Stomach (tissue), 9 donors: Measurements from ENCODE around the gene CLTCL1. TPM values are rescaled to one million over a fixed set of nuclear protein-coding genes. Genes with fewer than 3 reads are reported as not detected.
"Not testable (repeated sequence)": the region's sequence is repeated elsewhere in the genome, so short reads cannot be mapped to it uniquely, and the experiment has no call there.

Source experiments
- DNase-seq, 2 donors: peaks; one replicate each; pipeline versions ENCODE4 v3.0.0 to v3.0.0-alpha.2; 2013 to 2019
- H3K27ac ChIP-seq, 5 donors: fragments of 200-600 bp in 4 of 5; sonication (generic) in 4 of 5; one replicate each; pipeline ENCODE4 v1.5.1; 2013 to 2019; ENCODE audit warnings: mild to moderate bottlenecking in 1 of 5, moderate library complexity in 1 of 5
- H3K27me3 ChIP-seq, 3 donors: fragments of 200-600 bp; sonication (generic); one replicate each; pipeline ENCODE4 v1.5.1; 2017 to 2019; ENCODE audit warnings: mixed run types in 1 of 3
- H3K36me3 ChIP-seq, 4 donors: fragments of 200-600 bp; sonication (generic); 1 replicate in 3 of 4; 2 replicates in 1 of 4; pipeline ENCODE4 v1.5.1; 2016 to 2019
- H3K4me1 ChIP-seq, 4 donors: fragments of 200-600 bp; sonication (generic); one replicate each; pipeline ENCODE4 v1.5.1; 2016 to 2019
- H3K4me3 ChIP-seq, 4 donors: fragments of 200-600 bp; sonication (generic) in 3 of 4; one replicate each; pipeline ENCODE4 v1.5.1; 2016 to 2019; ENCODE audit warnings: mild to moderate bottlenecking in 1 of 4
- H3K9me3 ChIP-seq, 4 donors: fragments of 200-600 bp; sonication (generic); one replicate each; pipeline ENCODE4 v1.5.1; 2016 to 2019
- EP300 ChIP-seq: sonication (generic); formaldehyde crosslinking; IDR thresholded peaks from one replicate; pipeline ENCODE4 v1.6.1; 2017; ENCODE audit warnings: antibody characterized with exemption
- POLR2A ChIP-seq, 4 donors: fragments of 450-650 bp; IDR thresholded peaks; one replicate each; pipeline ENCODE4 v1.6.1; 2016; ENCODE audit warnings: antibody characterized with exemption in 4 of 4, control low read depth in 2 of 4, mild to moderate bottlenecking in 1 of 4, moderate library complexity in 1 of 4
- POLR2AphosphoS5 ChIP-seq, 3 donors: sonication (generic); formaldehyde crosslinking; IDR thresholded peaks; one replicate each; pipeline ENCODE4 v1.6.1; 2016; ENCODE audit warnings: antibody characterized with exemption in 3 of 3
- WGBS, 5 donors: extraction: QIAGEN DNeasy Blood & Tissue Kit in 3 of 5; methylation state at CpG; one replicate each; pipeline versions ENCODE4 v1.1.5 to v1.1.7; 2013 to 2018; 5-methylcytosine and 5-hydroxymethylcytosine counted together
- intact Hi-C: fragments of 100-400 bp; cut with DNase I; formaldehyde crosslinking; loops from one replicate; pipeline ENCODE4 v1.15.1; 2023; ENCODE audit warnings: low total_unique reads
- polyA plus RNA-seq, 3 donors: library from polyadenylated mRNA; stranded (reverse); fragments of 200-250 nt; gene quantifications; one replicate each; pipeline ENCODE4 v1.2.3, GENCODE V29; 2013
- total RNA-seq, 5 donors: library from RNA; depleted of rRNA; stranded (reverse); fragments of >200 nt; gene quantifications; one replicate each; pipeline versions ENCODE4 v1.1.0 to v1.2.3, GENCODE V29; 2014 to 2016
- TF ChIP-seq, protein P1 (sequence below), 7 experiments: fragments of 450-650 bp in 4 of 7; fragments of 200-600 bp in 3 of 7; sonication (generic) in 3 of 7; IDR thresholded peaks; one replicate each; pipeline ENCODE4 v1.5.1; 2016 to 2019; ENCODE audit warnings: antibody characterized with exemption in 7 of 7, control low read depth in 2 of 7, mild to moderate bottlenecking in 1 of 7
- donor health status: healthy with polysubstance abuse.
- donor health status: Bipolar disorder and iron deficiency.
- donor health status: healthy.

The CLTCL1 gene
- total and polyA plus RNA-seq, 8 donors, result 3.0 to 10.1 (median 4.7) TPM

DNA sequence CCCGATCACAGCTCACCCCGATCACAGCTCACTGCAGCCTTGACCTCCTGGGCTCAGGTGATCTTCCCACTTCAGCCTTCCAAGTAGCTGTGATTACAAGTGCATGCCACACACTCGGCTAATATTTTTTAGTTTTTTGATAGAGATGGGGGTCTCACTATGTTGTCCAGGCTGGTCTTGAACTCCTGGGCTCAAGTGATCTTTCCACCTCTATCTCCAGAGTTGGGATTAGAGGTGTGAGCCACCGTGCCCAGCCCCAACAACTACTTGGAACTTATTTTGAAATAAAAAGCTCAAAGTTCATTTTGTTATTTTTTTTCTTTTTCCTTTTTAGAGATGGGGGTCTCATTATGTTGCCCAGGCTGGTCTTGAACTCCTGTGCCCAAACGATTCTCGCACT lies 85.2 kb downstream of the CLTCL1 start:
- H3K27me3 ChIP-seq, result no peaks in the 10 kb centered on the region
- intact Hi-C loops, result no loop called here
- 94 to 96% (median 95%) methylated on average over 6 of the region's 6 CpGs for WGBS, 5 donors

DNA sequence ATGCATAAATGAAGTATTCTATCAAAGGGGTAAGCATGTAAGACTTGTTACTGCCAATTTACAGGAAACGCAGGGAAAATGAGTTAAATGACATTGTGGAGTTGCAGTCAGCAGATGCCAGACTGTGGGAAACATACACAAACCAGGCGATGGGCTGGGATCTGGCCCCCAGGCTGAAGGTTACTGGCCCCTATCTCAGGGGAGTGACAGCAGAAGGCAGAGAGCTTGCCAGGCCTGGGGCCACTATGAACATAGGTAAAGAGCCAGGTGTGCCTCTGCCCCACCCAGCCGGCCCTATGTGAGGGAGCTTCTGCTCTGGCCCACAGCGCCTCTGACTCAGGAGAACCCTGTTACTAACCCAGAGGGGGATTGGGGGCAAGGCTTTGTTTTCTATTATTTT lies 86.9 kb downstream of the CLTCL1 start:
- intact Hi-C loops, result no loop called here
- no peaks in the 10 kb centered on the region for H3K9me3 ChIP-seq
- WGBS, 5 donors, result 74 to 85% (median 79%) methylated on average over 4 of the region's 4 CpGs
- H3K4me3 ChIP-seq, result no peak overlapping the region
- DNase-seq, result no peak
- peaks cover 0 to 42% (median 26%) of the 10 kb centered on the region in 4 donors for H3K36me3 ChIP-seq
- TF ChIP-seq, protein P1, sequence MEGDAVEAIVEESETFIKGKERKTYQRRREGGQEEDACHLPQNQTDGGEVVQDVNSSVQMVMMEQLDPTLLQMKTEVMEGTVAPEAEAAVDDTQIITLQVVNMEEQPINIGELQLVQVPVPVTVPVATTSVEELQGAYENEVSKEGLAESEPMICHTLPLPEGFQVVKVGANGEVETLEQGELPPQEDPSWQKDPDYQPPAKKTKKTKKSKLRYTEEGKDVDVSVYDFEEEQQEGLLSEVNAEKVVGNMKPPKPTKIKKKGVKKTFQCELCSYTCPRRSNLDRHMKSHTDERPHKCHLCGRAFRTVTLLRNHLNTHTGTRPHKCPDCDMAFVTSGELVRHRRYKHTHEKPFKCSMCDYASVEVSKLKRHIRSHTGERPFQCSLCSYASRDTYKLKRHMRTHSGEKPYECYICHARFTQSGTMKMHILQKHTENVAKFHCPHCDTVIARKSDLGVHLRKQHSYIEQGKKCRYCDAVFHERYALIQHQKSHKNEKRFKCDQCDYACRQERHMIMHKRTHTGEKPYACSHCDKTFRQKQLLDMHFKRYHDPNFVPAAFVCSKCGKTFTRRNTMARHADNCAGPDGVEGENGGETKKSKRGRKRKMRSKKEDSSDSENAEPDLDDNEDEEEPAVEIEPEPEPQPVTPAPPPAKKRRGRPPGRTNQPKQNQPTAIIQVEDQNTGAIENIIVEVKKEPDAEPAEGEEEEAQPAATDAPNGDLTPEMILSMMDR (IDR thresholded peaks at IDR 0.05), result no peak
- TF ChIP-seq POLR2AphosphoS5 (IDR thresholded peaks at IDR 0.05), result no peak
- no peak for TF ChIP-seq POLR2A (IDR thresholded peaks at IDR 0.05)
- no peak for TF ChIP-seq EP300
- H3K27ac ChIP-seq, result no peak overlapping the region
- no peaks in the 10 kb centered on the region for H3K27me3 ChIP-seq
- no peaks in the 10 kb centered on the region for H3K4me1 ChIP-seq

More for the DNA sequence above, 85.2 kb downstream of the CLTCL1 start:
- Histone ChIP-seq H3K4me3 (no peak overlapping the region), H3K9me3 (no peaks in the 10 kb centered on the region), H3K4me1 (no peaks in the 10 kb centered on the region), H3K36me3 (peaks cover 0 to 41% (median 29%) of the 10 kb centered on the region in 4 donors), H3K27ac (no peak overlapping the region)
- TF ChIP-seq POLR2AphosphoS5 (IDR thresholded peaks at IDR 0.05) (no peak), EP300 (no peak), POLR2A (IDR thresholded peaks at IDR 0.05) (no peak)
- TF ChIP-seq, protein P1 (IDR thresholded peaks at IDR 0.05), result no peak
- DNase-seq, result no peak

DNA sequence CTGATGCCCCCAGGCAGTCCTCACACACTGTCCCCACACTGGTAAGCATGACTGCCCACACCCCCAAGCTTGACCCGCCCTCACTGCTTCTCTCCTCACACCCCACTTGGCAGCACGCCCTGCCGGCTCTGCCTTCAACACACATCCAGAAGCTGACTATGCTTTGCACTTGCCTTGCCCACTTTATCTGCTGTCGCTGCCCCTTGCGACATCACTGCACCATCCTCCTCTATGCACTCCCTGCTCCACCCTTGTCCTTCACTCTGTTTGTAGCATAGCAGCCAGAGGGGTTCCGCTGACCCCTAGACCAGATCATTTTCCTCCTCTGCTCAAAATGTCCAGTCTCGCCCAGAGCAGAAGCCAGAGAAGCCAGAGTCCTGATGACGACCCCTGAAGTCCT lies 87.7 kb downstream of the CLTCL1 start:
- no peak for TF ChIP-seq POLR2A (IDR thresholded peaks at IDR 0.05)
- TF ChIP-seq EP300, result no peak
- TF ChIP-seq, protein P1 (IDR thresholded peaks at IDR 0.05), result no peak
- no peak for TF ChIP-seq POLR2AphosphoS5 (IDR thresholded peaks at IDR 0.05)
- WGBS, 5 donors, result 63 to 81% (median 65%) methylated on average over 8 of the region's 8 CpGs
- Histone ChIP-seq H3K27me3 (no peaks in the 10 kb centered on the region), H3K27ac (no peak overlapping the region), H3K4me1 (no peaks in the 10 kb centered on the region), H3K9me3 (no peaks in the 10 kb centered on the region), H3K4me3 (no peak overlapping the region), H3K36me3 (peaks cover 0 to 41% (median 22%) of the 10 kb centered on the region in 4 donors)
- peak in 1 of 2 donors; percentile 51 for DNase-seq
- intact Hi-C loops, result no loop called here

DNA sequence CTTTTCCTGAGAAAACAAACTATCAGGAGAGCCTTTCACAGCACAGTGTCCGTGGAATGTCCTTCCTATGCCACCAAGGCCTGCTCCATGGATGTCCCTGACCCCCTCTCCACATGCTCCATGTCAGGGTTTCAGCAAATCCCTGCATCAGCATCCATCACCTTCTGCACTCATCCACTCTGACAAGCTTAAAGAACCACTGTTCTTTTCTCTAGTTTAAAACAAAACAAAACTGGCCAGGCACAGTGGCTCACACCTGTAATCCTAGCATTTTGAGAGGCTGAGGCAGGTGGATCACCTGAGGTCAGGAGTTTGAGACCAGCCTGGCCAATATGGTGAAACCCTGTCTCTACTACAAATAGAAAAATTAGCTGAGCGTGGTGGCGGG lies 88.7 kb downstream of the CLTCL1 start:
- H3K27me3 ChIP-seq, H3K27ac ChIP-seq, H3K4me1 ChIP-seq, intact Hi-C loops, H3K4me3 ChIP-seq, H3K9me3 ChIP-seq, DNase-seq: not testable (repeated sequence)
- 89 to 96% (median 94%) methylated on average over 3 of the region's 3 CpGs for WGBS, 5 donors
- H3K36me3 ChIP-seq, result peaks cover 0 to 31% (median 12%) of the 10 kb centered on the region in 4 donors

DNA sequence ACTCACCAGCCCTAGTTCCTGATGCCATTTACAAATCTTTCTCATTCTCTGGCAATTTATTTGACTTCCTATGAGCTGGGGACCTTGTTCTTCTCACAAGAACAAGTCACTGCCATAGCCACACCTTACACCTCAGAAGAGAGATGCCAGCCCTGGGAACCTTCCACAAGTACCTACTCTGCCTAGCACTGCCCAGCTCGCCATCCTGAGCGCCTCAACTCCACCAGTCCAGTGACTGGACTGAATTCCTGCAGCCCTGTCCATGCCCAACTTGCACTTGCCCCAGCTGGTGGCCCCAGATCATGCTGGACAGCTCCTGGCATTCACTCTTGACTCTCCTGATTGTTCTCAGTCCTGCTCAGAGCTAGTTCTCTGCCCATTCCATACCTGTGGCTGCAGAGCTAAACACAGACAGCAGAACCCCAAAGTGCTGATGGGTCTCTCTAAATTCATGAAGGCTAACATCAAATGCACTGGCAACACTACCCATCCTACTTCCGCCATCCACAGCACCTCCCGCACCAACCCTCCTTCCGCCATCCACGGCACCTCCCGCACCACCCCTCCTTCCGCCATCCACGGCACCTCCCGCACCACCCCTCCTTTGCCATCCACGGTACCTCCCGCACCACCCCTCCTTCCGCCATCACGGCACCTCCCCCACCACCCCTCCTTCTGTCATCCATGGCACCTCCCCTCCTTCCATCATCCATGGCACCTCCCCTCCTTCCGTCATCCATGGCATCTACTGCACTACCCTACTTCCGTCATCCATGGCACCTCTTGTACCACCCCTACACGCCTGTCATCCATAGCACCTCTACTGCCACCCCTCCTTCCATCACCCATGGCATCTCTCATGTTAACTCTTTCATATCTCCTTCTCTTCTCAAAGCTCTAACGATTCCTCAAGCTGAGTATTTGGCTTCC lies 89.4 kb downstream of the CLTCL1 start:
- 89 to 94% (median 92%) methylated on average over 18 of the region's 18 CpGs for WGBS, 5 donors
- Histone ChIP-seq H3K36me3 (peaks cover 0 to 28% (median 10%) of the 10 kb centered on the region in 4 donors), H3K27me3 (no peaks in the 10 kb centered on the region), H3K27ac (no peak overlapping the region), H3K9me3 (no peaks in the 10 kb centered on the region), H3K4me1 (no peaks in the 10 kb centered on the region), H3K4me3 (no peak overlapping the region)
- intact Hi-C loops, result no loop called here
- no peak for DNase-seq
- TF ChIP-seq EP300, result no peak
- TF ChIP-seq POLR2A (IDR thresholded peaks at IDR 0.05), result no peak
- no peak for TF ChIP-seq POLR2AphosphoS5 (IDR thresholded peaks at IDR 0.05)
- TF ChIP-seq, protein P1 (IDR thresholded peaks at IDR 0.05), result no peak
